ENCODE results near the gene SORCS3.
"Not testable (repeated sequence)": the region's sequence is repeated elsewhere in the genome, so short reads cannot be mapped to it uniquely, and the experiment has no call there.

Gene SORCS3

DNA sequence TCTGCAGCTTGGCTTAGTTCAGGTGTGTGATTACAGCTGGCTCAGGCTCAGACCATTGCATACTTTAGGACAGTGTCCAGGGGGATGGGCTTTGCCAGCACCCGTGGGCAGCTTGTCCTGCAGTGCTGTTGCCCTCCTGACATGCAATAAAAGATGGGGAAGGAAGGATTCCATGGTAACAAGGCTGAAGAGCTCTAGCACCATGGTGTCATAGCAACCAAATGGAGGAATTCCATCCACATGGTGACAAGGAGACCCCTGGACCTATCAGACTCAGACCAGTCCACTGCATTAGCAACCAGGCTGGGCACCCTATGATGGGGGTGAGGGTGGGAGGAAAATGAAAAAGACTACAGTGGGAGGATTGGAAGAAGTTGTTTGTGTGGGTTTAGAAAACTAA is 49.9 kb downstream of the SORCS3 start:
- no peak for DNase-seq

GRCh38 chr10:104694074-104694473 is 53.0 kb downstream of the SORCS3 start:
- DNase-seq = no peak

DNA sequence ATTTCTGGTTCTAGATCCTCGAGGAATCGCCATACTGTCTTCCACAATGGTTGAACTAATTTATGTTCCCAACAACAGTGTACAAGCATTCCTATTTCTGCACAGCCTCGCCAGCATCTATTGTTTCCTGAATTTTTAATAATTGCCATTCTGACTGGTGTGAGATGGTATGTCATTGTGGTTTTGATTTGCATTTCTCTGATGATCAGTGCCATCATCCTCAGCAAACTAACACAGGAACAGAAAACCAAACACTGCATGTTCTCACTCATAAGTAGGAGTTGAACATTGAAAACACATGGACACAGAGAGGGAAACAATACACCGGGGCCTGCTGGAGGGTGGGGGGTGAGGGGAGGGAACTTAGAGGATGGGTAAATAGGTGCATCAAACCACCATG is 62.2 kb downstream of the SORCS3 start:
- not testable (repeated sequence) for DNase-seq

GRCh38 chr10:104706886-104707285 is 65.8 kb downstream of the SORCS3 start:
- DNase-seq = no peak

DNA sequence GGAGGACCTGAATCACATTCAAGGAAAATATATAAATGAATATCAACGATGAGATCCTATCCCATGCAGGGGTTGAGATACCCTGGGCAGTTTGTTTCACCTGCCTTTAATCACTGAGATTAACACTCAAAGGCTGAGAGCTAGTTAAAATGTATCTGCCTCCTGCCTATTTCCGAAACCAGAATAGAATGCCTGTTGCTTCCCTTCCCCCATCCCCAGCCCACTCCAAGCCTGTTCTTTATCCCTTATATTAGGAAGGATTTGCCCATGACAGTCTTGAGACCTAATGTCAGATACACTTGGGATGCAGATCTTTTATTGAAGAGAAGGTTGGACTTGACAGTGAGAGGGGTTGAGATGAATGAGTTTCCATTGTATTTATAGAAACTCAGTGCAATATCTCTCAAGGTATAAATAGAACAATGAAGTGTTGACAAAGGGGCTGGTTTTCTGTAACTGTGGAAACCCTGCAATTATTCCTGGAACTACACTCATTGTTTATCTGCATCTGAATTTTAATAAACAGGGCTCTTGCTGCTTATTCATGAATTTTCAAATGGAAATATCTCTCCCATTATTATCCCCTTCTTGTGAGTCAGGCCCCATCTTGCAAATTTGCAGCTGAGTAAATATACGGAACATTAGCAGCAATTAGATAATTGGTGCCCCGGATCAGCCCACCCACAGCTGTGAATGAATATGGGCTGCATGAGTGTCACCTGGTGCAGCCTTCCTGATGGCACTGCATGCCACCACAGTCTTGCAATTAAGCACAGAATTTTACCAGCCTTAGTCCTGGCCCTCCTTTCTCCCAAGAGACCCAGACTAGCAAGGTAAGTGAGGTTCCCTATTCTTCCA is 66.7 kb downstream of the SORCS3 start:
- DNase-seq = peak; percentile 45 to 74

DNA sequence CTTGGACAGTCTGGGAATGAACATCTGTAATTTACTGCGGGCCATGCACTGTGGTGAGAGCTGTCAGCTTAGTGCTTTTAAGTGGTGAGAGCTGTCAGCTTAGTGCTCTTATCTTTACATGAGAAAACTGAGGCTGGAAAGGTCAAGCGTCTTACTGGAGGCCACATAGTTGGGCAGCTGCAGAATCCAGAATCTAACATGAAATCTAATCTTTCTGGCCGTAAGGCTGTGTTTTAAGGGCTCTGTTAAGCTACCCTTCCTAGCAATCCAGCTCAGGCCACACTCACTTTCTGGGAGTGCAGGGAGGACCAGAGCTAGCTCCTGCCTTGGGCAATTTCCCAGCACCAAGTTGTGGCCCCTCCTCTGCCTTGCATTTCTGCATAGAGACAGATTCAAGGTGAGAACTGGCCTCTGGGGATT is 70.2 kb downstream of the SORCS3 start:
- DNase-seq = no peak

DNA sequence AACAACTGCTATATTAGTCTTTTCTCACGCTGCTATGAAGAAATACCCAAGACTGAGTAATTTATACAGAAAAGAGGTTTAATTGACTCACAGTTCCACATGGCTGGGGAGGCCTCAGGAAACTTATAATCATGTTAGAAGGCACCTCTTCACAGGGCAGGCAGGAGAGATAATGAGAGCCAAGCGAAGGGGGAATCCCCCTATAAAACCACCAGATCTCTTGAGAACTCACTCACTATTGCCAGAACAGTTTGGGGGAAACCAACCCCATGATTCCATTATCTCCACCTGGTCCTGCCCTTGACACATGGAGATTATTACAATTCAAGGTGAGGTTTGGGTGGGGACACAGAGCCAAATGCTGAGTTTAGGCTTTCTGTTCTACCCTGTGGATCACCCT is 89.5 kb downstream of the SORCS3 start:
- DNase-seq = not testable (repeated sequence)

DNA sequence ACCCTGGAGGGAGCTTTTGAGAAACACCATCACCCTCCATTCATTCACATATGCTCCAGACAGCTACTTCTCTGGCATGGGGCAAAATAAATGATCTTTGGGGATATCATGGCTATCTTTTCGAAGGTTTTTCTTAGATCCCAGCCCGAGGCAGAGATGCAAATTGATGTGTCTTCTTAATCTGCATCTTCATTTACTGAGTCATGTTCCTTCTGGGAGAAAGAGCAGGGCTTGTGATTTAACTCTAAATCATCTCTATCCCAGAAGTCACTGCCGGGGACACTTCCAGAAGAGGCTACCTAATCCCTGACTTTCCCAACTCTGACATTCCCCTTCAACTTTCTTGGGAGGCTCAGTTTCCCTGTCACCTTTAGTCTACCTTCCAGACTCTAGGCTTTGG is 90.1 kb downstream of the SORCS3 start:
- no peak for DNase-seq

GRCh38 chr10:104732222-104732621 is 91.1 kb downstream of the SORCS3 start:
- DNase-seq = no peak

GRCh38 chr10:104734433-104734832 is 93.3 kb downstream of the SORCS3 start:
- no peak for DNase-seq

- no peak for DNase-seq
Observed at GRCh38 chr10:104735036-104735756, 94.1 kb downstream of the SORCS3 start.

DNA sequence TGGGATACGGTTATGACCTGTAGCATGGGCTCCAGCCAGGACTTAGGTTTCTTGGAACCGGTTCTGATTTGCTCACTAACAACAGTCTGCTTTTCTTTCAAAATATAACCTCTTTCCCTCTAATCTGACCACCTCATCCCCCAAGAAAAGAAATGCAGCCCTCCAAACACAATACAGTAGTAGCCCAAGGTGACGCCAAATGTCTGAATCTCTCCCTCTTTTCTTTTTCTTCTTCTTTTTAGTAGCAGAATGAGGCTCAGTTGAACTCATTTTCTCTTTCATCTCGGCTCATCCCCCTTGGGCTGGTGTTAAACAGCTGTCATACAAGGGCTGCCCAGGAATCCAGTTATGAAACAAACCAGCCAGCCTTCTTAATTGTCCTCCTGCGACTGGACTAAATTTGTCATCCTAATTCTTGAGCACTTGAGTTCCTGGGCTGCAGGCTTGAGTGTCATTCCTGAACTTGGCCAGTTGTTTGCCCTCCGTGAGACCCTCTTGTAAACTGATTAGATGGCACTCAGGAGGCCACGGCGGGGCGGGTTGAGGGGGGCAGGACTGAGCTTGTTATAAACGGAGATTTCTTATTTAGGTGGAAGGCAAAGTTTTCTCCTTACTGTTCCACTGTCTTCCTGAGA is 94.8 kb downstream of the SORCS3 start:
- DNase-seq = no peak

DNA sequence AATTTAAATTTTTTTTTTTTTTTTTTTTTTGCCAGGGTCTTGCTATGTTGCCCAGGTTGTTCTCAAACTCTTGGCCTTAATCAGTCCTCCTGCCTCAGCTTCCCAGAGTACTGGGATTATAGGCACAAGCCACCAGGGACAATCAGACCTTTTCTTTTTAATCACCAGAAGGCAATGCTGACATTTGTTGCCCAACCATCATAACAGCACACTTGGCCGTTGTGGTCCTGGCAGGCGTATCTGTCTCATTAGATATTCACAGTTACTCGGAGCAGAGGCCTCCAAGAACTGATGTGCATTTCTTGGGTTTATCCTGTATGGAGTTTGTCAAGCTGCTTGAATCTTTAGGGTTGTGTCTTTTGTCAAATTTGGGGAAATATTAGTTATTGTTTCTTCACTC is 100.0 kb downstream of the SORCS3 start:
- no peak for DNase-seq

DNA sequence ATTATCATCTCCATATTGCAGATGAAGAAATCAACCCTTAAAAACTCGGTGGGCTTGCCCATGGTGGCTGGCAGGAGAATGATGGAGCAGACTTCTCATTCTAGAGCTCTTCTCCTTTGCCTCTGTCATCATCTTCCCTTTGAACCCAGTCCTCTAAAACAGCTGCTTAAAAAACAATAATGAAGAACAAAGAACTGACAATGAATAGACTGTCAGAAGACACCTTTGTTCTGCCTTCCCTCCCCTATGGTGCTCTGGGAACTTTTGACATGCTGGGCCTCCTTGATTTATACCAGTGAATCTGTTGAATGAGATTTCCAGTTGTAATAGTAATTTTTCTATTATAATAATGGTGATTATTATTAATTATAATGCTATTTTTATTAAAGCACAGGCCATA is 103.0 kb downstream of the SORCS3 start:
- no peak for DNase-seq

DNA sequence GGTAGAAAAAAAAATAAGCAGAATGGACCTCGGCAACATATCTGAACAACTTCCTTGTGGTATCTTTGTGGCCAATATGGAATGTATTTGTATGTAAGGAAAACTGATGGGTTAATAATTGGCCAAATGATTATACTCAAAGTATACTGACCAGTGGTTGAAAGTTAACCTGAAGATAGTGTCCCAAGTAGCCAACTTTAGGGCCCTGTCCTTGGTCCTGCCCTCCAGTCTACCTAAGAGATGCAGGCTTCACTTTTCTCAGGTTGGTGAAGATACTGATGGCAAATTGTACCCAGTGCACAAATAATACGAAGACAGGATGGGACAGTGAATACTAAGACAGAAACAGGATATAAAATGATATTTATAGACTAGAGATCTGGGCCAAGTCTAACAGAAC is 109.2 kb downstream of the SORCS3 start:
- DNase-seq = no peak

- no peak for DNase-seq
Observed at GRCh38 chr10:104762793-104763192, 121.7 kb downstream of the SORCS3 start.

DNA sequence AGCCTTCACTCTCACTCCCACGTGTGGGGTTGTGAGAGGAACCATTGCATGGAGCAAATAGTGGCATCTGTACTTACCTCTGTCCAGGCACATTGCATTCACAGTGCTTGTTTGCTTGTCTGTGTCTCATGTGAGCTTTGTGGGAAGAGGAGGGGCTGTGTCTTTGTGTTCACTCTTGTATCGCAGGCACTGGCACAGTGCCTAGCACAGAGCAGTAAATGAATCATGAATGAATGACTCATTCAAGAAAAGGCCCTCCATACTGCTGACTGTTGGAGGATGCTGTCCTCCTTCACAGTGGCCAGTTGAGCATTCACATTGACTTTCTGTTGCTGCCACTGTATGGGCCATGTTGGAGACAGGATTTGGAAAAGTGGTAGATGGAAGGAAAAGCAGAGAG is 125.3 kb downstream of the SORCS3 start:
- no peak for DNase-seq

GRCh38 chr10:104767282-104767681 is 126.2 kb downstream of the SORCS3 start:
- no peak for DNase-seq

DNA sequence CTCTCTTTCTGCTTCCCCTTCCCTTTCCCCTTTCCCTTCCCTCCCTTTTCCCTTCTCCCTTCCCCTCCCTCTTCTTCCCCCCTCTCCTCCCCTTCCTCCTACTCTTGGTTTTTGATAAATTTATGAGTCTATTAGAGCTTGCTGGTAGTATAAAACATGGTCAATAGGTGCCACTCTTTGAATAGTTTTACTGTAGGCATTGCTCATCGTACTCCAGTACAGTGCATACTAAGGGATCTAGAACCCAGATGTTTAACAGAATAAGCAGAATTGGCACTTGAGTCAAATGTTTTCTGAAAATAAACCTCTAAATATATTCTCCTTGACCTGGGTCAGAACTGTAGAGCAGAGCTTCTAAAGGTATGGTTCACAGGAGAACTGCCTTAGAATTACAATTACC is 126.7 kb downstream of the SORCS3 start:
- no peak for DNase-seq

DNA sequence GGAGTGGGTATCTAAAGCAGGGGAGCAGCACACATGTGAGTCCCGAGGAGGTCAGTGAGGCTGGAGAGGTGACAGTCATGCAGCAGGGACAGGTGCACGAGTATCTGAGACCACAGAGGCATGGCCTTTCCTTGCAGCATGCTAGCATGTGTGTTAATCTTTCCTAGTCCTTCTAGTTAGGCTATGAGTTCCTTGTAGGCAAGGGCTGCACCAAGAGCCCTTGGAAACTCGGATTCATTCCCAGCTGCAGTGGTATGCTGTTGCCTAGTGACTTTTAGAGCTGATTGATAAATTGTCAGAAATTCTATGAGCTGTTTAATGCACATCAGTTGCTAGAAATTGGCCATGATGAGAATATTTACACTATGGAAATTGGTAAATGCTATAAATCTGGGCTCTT is 132.0 kb downstream of the SORCS3 start:
- DNase-seq = no peak

GRCh38 chr10:104774234-104774633 is 133.1 kb downstream of the SORCS3 start:
- no peak for DNase-seq

DNA sequence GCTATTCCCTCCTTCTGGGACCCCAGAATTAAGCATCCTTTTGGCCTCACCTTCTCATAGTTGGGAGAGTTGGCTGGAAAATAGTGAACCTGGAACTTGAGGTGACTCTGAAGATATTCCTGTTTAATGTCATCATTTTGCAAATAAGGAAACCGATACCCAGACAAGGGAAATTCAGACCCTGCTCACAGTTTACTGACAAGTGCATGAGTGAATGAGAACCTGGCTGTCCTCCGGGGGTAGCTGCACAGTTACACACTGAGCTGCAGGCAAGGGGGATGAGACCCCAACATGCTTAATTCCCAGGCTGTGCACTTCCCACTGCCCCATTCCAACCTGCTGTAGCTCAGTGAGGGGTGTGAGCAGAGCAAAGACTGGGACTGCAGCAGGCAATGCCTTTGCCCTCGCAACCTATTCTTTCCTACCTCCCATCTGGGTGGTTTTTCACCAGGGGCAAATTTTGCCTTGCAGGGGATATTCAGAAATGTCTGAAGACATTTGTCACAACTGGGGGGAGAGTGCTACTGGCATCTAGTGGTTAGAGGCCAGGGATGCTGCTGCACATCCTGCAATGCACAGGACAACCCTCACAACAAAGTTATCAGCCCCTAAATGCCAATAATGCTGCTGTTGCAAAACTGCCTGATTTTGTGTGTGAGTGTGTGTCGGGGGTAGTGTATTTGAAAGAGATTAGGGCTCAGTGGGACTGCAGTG is 136.2 kb downstream of the SORCS3 start:
- DNase-seq = no peak

GRCh38 chr10:104778371-104778770 is 137.3 kb downstream of the SORCS3 start:
- DNase-seq = no peak

Measured in NCI-H1930 (cell line).